GM12873 (cell line): ENCODE results near the gene SLC37A1.

ENCODE experiments used
- TF ChIP-seq, protein P1 (sequence below): IDR thresholded peaks from 2 replicates; pipeline ENCODE4 v1.5.1; 2012; ENCODE audit warnings: low read depth, mild to moderate bottlenecking, moderate library complexity, low read length, control low read depth; ENCODE audit not compliant: insufficient read depth; ENCODE audit errors: missing control alignments

Gene SLC37A1

DNA sequence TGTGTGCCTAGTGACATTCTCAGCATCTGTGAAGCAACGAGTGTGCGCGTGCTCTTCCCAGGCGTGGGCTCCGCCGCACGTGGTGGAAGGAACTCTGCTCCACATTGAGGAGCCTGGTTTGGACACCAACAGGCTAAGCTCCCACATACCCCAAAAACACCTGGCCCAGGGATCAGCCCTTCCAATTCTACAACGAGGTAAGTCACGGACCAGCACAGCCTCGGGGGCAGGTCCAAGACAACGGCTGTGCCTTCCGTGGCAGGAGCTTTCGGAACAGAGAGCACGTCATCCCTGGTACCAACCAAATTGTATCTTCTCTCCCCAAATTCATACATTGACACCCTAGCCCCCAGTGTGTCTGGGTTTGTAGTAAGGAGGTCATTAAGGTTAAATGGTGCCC, 112.5 kb downstream of the SLC37A1 start:
- TF ChIP-seq, protein P1, sequence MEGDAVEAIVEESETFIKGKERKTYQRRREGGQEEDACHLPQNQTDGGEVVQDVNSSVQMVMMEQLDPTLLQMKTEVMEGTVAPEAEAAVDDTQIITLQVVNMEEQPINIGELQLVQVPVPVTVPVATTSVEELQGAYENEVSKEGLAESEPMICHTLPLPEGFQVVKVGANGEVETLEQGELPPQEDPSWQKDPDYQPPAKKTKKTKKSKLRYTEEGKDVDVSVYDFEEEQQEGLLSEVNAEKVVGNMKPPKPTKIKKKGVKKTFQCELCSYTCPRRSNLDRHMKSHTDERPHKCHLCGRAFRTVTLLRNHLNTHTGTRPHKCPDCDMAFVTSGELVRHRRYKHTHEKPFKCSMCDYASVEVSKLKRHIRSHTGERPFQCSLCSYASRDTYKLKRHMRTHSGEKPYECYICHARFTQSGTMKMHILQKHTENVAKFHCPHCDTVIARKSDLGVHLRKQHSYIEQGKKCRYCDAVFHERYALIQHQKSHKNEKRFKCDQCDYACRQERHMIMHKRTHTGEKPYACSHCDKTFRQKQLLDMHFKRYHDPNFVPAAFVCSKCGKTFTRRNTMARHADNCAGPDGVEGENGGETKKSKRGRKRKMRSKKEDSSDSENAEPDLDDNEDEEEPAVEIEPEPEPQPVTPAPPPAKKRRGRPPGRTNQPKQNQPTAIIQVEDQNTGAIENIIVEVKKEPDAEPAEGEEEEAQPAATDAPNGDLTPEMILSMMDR: no peak

DNA sequence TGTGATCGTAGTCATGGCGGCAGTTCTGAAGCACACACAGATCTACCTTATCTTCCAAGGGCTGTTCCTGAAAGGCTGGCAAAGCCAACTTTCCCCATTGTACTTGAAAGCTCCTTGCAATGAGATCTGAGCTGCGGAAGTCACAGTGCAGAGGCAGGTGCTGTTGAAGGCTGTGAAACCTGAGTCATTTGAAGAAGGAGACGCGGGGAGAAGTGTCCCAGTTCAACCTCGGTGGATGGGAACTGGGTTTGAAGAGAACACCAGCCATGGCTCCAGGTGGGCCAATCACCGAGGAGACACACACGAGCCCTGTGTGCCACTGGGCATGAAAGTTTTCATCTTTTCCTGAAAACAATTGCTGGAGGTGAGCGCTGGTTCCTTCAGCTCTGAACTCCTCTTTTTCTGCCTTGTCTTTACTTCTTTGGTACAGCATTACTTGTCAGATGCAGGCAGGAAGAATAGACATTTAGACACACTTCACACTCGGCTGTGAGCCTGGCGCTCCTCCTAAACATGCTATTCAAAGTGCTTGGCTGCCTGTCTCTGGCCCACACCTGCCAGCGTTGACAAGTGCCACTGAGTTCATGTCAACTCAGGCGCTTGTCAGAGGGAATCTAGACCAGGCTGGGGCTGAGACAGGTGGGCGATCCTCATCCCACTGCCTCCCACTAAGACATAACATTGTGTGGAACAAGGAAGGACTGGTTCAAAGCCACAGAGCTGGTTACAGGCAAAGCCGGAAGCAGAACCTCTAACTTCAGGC, 114.1 kb downstream of the SLC37A1 start:
- TF ChIP-seq, protein P1: no peak

DNA sequence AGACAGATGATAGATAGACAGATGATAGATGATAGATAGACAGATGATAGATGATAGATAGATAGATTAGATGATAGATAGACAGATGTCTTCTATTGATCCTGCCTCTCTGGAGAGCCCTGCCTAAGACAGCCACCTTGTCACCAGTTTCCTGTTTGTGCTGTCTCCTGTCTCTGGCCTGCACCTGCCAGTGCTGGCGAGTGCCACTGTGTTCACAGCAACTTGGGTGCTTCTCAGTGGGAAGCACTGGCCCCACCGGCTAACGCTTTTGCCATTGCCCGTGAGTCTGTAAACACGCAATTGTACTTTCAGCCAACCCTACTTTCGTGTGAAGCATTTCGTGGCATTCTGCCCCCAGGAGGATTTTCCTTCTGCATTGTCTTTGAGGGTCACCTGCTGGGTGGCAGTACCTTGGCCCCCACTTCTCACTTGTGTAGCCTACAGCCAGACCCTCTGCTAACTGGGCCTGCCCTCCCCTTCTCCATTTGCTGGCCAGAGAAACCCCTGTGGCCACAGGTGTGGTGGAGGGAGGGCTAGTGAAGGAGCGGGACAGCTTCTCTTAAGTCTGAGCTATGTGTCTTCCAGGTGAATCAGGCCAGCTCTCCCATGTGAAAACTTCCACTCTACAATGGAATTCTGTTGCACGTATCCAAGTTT, 116.4 kb downstream of the SLC37A1 start:
- TF ChIP-seq, protein P1: no peak

DNA sequence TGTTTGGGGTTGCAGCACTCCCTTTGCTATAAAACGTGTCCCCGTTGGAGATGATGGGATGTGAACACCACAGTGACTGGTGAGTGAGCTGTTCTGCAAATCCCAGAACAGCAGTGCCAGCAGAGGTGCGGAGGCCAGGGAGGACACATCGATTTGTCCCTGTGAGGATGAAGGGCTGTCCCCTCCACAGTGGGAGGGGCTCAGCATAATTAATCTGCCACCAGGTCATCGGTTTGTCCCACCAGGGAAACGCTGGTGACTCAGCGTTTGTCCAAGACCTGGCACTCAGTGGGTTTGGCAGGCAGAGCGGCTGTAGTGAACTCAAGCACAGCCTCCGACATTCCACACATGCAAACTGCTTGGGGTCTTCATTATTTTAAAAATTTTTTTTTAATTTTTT, 117.0 kb downstream of the SLC37A1 start:
- TF ChIP-seq, protein P1: no peak
